Skeletal muscle tissue (tissue), 4 donors: ENCODE results near the gene DPM2. TPM values are rescaled to one million over a fixed set of nuclear protein-coding genes. Genes with fewer than 3 reads are reported as not detected.

Source experiments
- H3K27ac ChIP-seq: one replicate; pipeline ENCODE4 v1.7.0; 2013; ENCODE audit warnings: mild to moderate bottlenecking, low read depth, low read length, inconsistent platforms
- H3K27me3 ChIP-seq, 3 donors: one replicate each; pipeline ENCODE4 v1.7.0; 2013; ENCODE audit warnings: low read length in 3 of 3; ENCODE audit not compliant: control insufficient read depth in 3 of 3, insufficient read depth in 3 of 3
- H3K36me3 ChIP-seq, 3 donors: one replicate each; pipeline ENCODE4 v1.7.0; 2013; ENCODE audit warnings: low read length in 3 of 3; ENCODE audit not compliant: control insufficient read depth in 3 of 3, insufficient read depth in 3 of 3
- H3K4me1 ChIP-seq, 3 donors: one replicate each; pipeline ENCODE4 v1.7.0; 2013; ENCODE audit warnings: low read length in 3 of 3, mild to moderate bottlenecking in 3 of 3; ENCODE audit not compliant: control insufficient read depth in 3 of 3, insufficient read depth in 3 of 3
- H3K4me3 ChIP-seq, 3 donors: one replicate each; pipeline ENCODE4 v1.7.0; 2013; ENCODE audit warnings: low read length in 3 of 3
- H3K9ac ChIP-seq, 3 donors: one replicate each; pipeline ENCODE4 v1.7.0; 2013; ENCODE audit warnings: low read length in 3 of 3, mild to moderate bottlenecking in 3 of 3, moderate library complexity in 2 of 3, low read depth in 1 of 3
- H3K9me3 ChIP-seq, 3 donors: one replicate each; pipeline ENCODE4 v1.7.0; 2013; ENCODE audit warnings: low read length in 3 of 3; ENCODE audit not compliant: control insufficient read depth in 3 of 3
- total RNA-seq: library from RNA; depleted of rRNA; stranded (reverse); fragments of >200 nt; gene quantifications from one replicate; pipeline ENCODE4 v1.2.3, GENCODE V29; 2014
- donor health status: Osteomylitis.

The DPM2 gene
- total RNA-seq, 1 donor from 2014 or later = 7.3 TPM

DNA sequence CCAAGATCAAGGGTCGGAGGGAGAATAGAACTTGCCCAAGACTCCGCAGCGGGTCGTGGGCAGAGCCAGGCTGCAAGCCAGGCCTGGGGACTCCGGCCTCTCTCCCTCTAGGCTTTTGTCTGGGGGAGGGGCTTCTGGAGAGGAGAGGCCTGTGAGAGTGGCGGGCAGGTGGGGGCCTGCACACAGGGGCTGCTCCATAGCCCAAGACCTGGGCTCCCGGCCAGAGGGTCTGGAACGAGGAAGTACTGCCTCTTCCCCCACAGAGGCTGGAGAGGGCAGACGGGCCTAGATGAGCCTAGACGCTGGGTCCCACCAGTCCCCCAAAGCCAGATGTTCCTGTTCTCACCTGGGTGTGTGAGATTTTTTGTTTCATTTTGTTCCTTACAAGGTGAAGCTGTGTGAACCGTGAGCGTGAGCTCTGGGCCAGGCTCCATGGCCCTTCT is 33.1 kb downstream of the DPM2 start:
- no peaks in the 10 kb centered on the region for H3K9me3 ChIP-seq
- H3K4me1 ChIP-seq = peaks cover 31 to 40% (median 32%) of the 10 kb centered on the region in 3 donors
- H3K27me3 ChIP-seq = no peaks in the 10 kb centered on the region
- H3K36me3 ChIP-seq = peaks cover 3 to 4% (median 3%) of the 10 kb centered on the region in 3 donors
- H3K4me3 ChIP-seq = no peak overlapping the region
- H3K9ac ChIP-seq = peak overlapping the region; percentile 27 to 50 (median 32)
- peak overlapping the region; percentile 66 for H3K27ac ChIP-seq

DNA sequence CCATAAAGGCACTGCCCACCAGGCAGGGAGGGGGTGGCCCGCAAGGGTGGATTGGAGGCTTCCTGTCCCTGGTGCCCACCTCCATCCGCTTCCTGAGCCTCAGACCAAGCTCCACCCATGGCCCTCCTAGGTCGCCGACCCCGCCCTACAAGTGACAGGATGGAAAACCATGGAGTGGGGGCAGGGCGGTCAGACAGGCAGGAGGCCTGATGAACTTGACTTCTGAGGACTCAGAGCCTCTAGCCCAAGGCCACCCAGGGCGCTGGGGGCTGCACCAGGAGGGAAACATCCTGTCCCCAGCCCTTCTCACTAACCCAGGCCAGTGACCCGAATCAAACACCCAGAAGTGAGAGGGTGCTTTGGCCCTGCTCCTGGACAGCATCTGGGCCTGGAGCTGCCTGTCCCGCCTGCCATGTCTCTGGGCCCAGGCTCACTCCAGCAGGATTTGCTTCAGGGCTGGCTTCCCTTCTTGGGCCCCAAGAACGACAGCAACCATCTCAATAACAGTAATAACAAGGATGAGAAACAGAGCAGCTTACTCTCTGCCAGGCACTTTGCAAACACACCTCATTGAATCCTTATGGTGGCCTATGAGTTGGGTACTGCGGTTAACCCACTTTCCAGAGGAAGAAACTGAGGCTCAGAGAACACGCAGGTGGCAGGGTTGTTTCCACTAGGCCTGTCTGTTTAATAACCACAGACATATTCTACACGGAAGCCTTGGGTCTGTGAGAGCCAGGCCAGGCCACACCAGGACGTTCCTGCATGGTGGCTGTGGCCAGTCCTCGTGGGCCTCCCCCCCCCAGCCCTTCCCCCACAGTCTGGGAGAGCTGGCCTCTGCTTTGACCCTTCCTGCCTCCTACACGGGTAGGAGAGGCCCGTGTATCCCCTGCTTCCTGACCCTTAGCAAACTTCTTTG is 33.8 kb downstream of the DPM2 start:
- Histone ChIP-seq H3K4me1 (peaks cover 31 to 40% (median 32%) of the 10 kb centered on the region in 3 donors), H3K27me3 (no peaks in the 10 kb centered on the region), H3K9me3 (no peaks in the 10 kb centered on the region), H3K27ac (peak overlapping the region; percentile 66), H3K9ac (peak overlapping the region in 1 of 3 donors; percentile 35), H3K4me3 (no peak overlapping the region), H3K36me3 (peaks cover 1 to 4% (median 3%) of the 10 kb centered on the region in 3 donors)

DNA sequence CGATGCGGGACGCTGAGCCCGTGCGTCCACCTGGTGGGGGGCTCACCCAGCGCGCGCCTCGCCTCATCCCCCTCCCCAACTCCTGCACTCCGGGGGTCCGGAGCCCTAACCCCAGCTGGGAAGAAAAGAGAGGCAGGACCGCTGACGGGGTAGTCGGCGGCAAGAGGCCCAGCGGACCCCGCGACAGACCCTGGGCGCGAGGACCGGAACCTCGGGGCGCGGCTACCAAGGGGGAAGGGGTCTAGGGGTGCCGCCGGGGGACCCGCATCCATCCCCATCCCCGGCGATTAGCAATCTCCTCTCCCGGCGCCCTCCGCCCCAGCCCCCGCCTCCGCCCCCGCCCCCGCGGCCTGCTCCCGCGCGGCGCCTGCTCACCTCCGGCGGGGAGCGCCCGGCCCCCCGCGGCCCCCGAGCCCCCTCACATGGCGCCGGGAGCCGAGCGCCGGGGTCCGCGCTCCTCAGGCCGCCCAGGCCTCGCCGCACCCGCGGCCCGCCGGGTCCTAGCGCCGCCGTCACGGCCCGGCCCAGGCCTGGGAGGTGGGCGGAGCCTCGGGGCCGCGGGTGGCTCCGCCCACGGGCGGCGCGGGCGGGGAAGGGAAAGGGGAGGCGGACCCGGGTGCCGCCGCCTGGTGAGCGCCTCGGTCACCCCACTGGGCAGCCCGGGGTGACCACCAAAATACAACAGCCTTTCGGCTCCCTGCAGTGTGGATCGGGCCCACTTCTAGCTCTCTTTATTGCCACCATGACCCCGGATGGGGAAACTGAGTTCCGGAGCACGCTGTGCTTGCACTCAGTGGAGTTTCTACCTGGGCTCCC is 38.3 kb downstream of the DPM2 start, which contains the start of gene ST6GALNAC6:
Gene ST6GALNAC6 (minus strand): TSS at position 476 of the 816 bp plus-strand sequence. CDS start 1,622 bp downstream, outside the sequence.
- Histone ChIP-seq H3K27ac (peak within 1 kb of the TSS; percentile 93), H3K4me1 (peaks cover 39 to 51% (median 43%) of the 10 kb centered on the region in 3 donors), H3K27me3 (no peaks in the 10 kb centered on the region), H3K4me3 (peak within 1 kb of the TSS; percentile 80 to 89 (median 83)), H3K9ac (peak within 1 kb of the TSS; percentile 83 to 89 (median 88)), H3K36me3 (peaks cover 19 to 23% (median 19%) of the 10 kb centered on the region in 3 donors), H3K9me3 (no peaks in the 10 kb centered on the region)

DNA sequence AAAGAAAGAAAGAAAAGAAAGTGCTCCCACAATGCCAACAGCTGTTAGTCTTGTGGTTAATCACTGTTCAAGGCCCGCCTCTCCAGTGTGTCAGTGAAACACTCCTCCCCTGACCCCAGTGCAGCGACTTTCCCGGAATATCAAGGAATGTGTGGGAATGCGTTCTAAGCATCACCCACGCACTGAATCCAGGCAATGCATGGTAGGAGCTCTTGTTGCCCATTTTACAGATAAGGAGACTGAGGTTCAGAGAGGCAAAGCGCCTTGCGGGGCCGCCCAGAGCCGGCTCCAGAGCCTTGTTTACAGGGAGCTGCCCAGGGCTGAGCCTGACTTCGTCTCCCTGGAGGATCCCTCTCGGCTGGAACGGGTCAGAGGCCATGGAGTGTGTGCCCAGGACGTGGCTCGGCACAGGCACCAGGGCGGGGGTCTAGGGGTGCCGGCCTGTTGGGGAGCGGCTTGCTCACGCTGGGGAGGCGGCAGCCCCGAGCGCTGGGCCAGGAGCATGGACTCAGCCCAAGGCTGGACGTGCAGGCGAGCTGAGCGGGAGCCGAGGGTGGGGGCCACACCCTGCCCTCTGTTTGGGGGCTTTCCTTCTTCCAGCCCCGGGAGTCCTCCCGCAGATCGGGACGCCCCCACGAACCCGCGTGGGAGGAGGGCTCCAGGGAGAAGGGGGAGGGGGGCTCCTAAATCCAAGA is 39.1 kb downstream of the DPM2 start:
- peaks cover 31 to 43% (median 35%) of the 10 kb centered on the region in 3 donors for H3K4me1 ChIP-seq
- H3K36me3 ChIP-seq = peaks cover 27 to 30% (median 27%) of the 10 kb centered on the region in 3 donors
- H3K9ac ChIP-seq = peak overlapping the region; percentile 83 to 89 (median 88)
- peaks cover 0 to under 1% (median under 1%) of the 10 kb centered on the region in 3 donors for H3K9me3 ChIP-seq
- H3K27me3 ChIP-seq = no peaks in the 10 kb centered on the region
- H3K4me3 ChIP-seq = peak overlapping the region; percentile 78 to 83 (median 80)
- H3K27ac ChIP-seq = peak overlapping the region; percentile 93

DNA sequence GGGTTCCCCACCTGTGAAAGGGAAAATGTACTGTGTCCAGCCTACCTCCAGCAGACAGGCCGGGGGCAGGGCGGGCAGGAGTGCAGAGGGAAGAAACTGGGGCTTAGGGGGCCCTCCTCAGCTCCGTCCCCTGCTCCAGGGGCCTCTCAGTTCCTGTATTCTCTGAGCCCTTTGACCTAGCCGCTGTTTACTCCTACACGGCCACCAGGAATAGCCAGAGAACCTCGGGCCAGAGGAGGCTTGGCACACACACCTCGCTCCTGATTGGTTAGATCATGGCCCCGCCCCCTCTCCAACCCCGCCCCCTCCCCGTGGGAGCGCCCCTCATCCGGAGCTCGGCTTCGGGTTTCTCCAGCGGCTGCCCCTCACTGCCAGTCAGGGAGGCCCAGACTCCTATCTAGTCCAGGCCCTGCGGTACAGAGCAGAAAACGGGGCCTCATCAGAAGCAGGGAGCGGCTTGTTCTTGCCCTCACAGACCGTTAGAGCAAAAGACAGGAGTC is 40.4 kb downstream of the DPM2 start:
- no peaks in the 10 kb centered on the region for H3K27me3 ChIP-seq
- peaks cover 38 to 43% (median 40%) of the 10 kb centered on the region in 3 donors for H3K36me3 ChIP-seq
- H3K4me3 ChIP-seq = peak overlapping the region; percentile 70 to 81 (median 74)
- H3K9me3 ChIP-seq = peaks cover 0 to 8% (median 5%) of the 10 kb centered on the region in 3 donors
- H3K4me1 ChIP-seq = peaks cover 26 to 39% (median 31%) of the 10 kb centered on the region in 3 donors
- H3K9ac ChIP-seq = peak overlapping the region; percentile 84 to 96 (median 85)
- peak overlapping the region; percentile 96 for H3K27ac ChIP-seq

DNA sequence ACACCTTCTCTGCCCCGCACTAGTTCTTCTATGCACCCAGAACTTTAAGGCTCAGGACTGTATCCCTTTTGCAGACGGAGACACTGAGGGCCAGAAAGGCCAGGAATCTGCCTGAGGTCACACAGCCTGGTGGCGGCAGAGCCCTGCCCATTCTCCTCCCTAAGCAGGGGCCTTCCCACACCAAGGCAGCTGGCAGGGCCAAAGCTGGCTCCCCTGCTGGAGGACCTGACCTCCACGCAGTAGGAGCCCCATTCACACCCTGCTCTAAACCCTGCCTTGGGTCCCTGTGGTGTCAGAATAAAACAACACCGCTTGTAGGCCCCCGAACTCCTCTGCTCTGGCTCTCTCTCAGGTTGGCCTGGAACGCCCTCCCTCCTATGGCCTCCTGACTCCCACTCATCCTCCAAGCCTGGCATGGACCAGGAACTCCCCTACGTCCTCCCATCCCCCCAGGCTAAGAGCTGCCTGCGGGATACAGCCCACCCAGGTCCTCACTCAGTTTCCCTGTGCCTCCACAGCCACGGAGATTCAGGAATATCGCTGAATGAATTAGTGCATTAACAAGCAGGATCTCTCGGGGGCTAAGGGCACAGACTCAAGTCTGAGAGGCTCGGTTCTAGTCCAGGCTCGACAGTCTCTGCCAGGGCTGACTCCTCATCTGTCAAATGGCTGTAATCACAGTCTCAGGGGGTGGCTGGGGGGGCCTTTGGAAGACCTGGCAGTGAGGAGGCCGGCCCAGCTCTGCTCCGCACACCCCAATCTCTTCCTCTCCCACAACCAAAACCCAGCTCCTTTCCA is 41.1 kb downstream of the DPM2 start:
- peak overlapping the region; percentile 70 to 81 (median 74) for H3K4me3 ChIP-seq
- peaks cover 0 to 8% (median 5%) of the 10 kb centered on the region in 3 donors for H3K9me3 ChIP-seq
- peak overlapping the region; percentile 84 to 96 (median 85) for H3K9ac ChIP-seq
- H3K36me3 ChIP-seq = peaks cover 39 to 47% (median 42%) of the 10 kb centered on the region in 3 donors
- no peaks in the 10 kb centered on the region for H3K27me3 ChIP-seq
- H3K4me1 ChIP-seq = peaks cover 26 to 39% (median 31%) of the 10 kb centered on the region in 3 donors
- peak overlapping the region; percentile 96 for H3K27ac ChIP-seq

DNA sequence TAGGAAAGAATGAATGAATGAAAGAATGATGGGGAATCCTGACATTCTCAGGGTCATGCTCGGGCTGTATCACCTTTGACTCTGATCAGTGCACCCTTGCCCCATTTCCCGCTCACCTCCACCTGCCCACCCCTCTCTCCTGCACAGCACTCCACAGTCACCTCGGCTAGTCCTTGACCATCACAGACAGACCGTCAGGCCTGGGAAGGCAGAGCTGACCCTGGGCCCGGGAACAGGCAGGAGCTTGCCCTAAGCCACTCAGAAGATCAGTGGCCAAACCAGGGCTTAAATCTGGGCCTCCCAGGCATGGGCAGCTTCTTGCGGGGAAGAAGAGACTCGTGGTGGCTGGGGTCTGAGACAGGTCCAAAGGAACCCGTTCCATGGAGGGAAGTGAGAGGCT is 41.8 kb downstream of the DPM2 start:
- Histone ChIP-seq H3K36me3 (peaks cover 42 to 50% (median 46%) of the 10 kb centered on the region in 3 donors), H3K4me1 (peaks cover 26 to 39% (median 31%) of the 10 kb centered on the region in 3 donors), H3K27me3 (no peaks in the 10 kb centered on the region), H3K27ac (no peak overlapping the region), H3K9ac (peak overlapping the region in 2 of 3 donors; percentile 84 to 96), H3K4me3 (no peak overlapping the region), H3K9me3 (peaks cover 0 to 8% (median 5%) of the 10 kb centered on the region in 3 donors)

DNA sequence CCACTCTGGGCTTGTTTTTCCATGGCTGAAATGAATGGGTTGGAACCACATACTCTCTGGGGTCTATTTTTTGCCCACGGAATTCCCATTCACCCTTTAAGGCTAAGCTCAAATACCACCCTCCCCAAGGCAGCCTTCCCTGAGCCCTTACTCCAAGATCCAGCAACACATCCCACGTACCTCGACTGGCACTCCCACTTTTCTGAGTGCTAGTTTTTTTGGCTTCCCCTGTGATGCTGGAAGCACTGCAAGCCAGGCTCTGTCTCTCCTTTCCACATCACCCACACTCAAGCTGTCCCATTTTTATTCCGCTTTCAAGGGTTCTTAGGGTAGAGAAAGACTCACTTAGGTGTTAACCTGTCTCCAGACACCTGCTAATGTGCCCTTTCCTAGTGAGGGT is 44.3 kb downstream of the DPM2 start:
- H3K27me3 ChIP-seq = no peaks in the 10 kb centered on the region
- H3K36me3 ChIP-seq = peaks cover 53 to 60% (median 56%) of the 10 kb centered on the region in 3 donors
- no peak overlapping the region for H3K9ac ChIP-seq
- H3K27ac ChIP-seq = no peak overlapping the region
- H3K9me3 ChIP-seq = peaks cover 0 to 8% (median 5%) of the 10 kb centered on the region in 3 donors
- no peak overlapping the region for H3K4me3 ChIP-seq
- H3K4me1 ChIP-seq = peaks cover 22 to 29% (median 23%) of the 10 kb centered on the region in 3 donors
